ENCODE data around the gene NR1I3.
A peak's percentile ranks its signal among the peaks of the same experiment; 100 is the strongest.

NR1I3 gene

GRCh38 chr1:161238039-161238473 is at the start of gene NR1I3:
TSS of gene NR1I3 (minus strand) at chr1:161238203. CDS start at chr1:161236565, 1,638 bp downstream.
- Mint-ChIP-seq H3K4me1 (ENCODE audit: low read depth) (no peaks in the 10 kb centered on the region), H3K27me3 (no peaks in the 10 kb centered on the region), H3K4me3 (no peak within 1 kb of the TSS), H3K36me3 (ENCODE audit: low read depth) (no peaks in the 10 kb centered on the region), H3K9me3 (no peaks in the 10 kb centered on the region), H3K27ac (no peak within 1 kb of the TSS)

- no peak overlapping the region for H3K27ac Mint-ChIP-seq
- H3K9me3 Mint-ChIP-seq = no peaks in the 10 kb centered on the region
- no peaks in the 10 kb centered on the region for H3K4me1 Mint-ChIP-seq (ENCODE audit: low read depth)
- H3K27me3 Mint-ChIP-seq = peaks cover 5% of the 10 kb centered on the region
- H3K4me3 Mint-ChIP-seq = no peak overlapping the region
- no peaks in the 10 kb centered on the region for H3K36me3 Mint-ChIP-seq (ENCODE audit: low read depth)
Observed at GRCh38 chr1:161287482-161288054, 49.6 kb upstream of the NR1I3 start.

- Mint-ChIP-seq H3K4me3 (no peak overlapping the region), H3K36me3 (ENCODE audit: low read depth) (no peaks in the 10 kb centered on the region), H3K9me3 (no peaks in the 10 kb centered on the region), H3K27me3 (peaks cover 6% of the 10 kb centered on the region), H3K4me1 (ENCODE audit: low read depth) (no peaks in the 10 kb centered on the region), H3K27ac (no peak overlapping the region)
Observed at GRCh38 chr1:161285521-161285920, 47.5 kb upstream of the NR1I3 start.

GRCh38 chr1:161285113-161285512 is 47.1 kb upstream of the NR1I3 start:
- H3K9me3 Mint-ChIP-seq = no peaks in the 10 kb centered on the region
- H3K27ac Mint-ChIP-seq = no peak overlapping the region
- no peaks in the 10 kb centered on the region for H3K36me3 Mint-ChIP-seq (ENCODE audit: low read depth)
- no peak overlapping the region for H3K4me3 Mint-ChIP-seq
- H3K27me3 Mint-ChIP-seq = peaks cover 6% of the 10 kb centered on the region
- H3K4me1 Mint-ChIP-seq (ENCODE audit: low read depth) = no peaks in the 10 kb centered on the region

- no peaks in the 10 kb centered on the region for H3K4me1 Mint-ChIP-seq (ENCODE audit: low read depth)
Observed at GRCh38 chr1:161282991-161283390, 45.0 kb upstream of the NR1I3 start.

GRCh38 chr1:161274874-161275273 is 36.9 kb upstream of the NR1I3 start:
- Mint-ChIP-seq H3K9me3 (no peaks in the 10 kb centered on the region), H3K36me3 (ENCODE audit: low read depth) (no peaks in the 10 kb centered on the region), H3K27ac (no peak overlapping the region), H3K4me3 (no peak overlapping the region), H3K27me3 (peaks cover 22% of the 10 kb centered on the region), H3K4me1 (ENCODE audit: low read depth) (no peaks in the 10 kb centered on the region)

More at GRCh38 chr1:161282991-161283390, 45.0 kb upstream of the NR1I3 start:
- peaks cover 10% of the 10 kb centered on the region for H3K27me3 Mint-ChIP-seq
- H3K4me3 Mint-ChIP-seq = no peak overlapping the region
- H3K27ac Mint-ChIP-seq = no peak overlapping the region
- H3K9me3 Mint-ChIP-seq = no peaks in the 10 kb centered on the region
- H3K36me3 Mint-ChIP-seq (ENCODE audit: low read depth) = no peaks in the 10 kb centered on the region

GRCh38 chr1:161273402-161273801 is 35.4 kb upstream of the NR1I3 start:
- Mint-ChIP-seq H3K27me3 (peaks cover 20% of the 10 kb centered on the region), H3K4me3 (no peak overlapping the region), H3K9me3 (no peaks in the 10 kb centered on the region), H3K4me1 (ENCODE audit: low read depth) (no peaks in the 10 kb centered on the region), H3K36me3 (ENCODE audit: low read depth) (no peaks in the 10 kb centered on the region), H3K27ac (no peak overlapping the region)

- Mint-ChIP-seq H3K36me3 (ENCODE audit: low read depth) (no peaks in the 10 kb centered on the region), H3K4me3 (no peak overlapping the region), H3K27me3 (peaks cover 23% of the 10 kb centered on the region), H3K9me3 (no peaks in the 10 kb centered on the region), H3K4me1 (ENCODE audit: low read depth) (no peaks in the 10 kb centered on the region), H3K27ac (no peak overlapping the region)
Observed at GRCh38 chr1:161267321-161267720, 29.3 kb upstream of the NR1I3 start.

- Mint-ChIP-seq H3K4me1 (ENCODE audit: low read depth) (no peaks in the 10 kb centered on the region), H3K36me3 (ENCODE audit: low read depth) (no peaks in the 10 kb centered on the region), H3K9me3 (no peaks in the 10 kb centered on the region), H3K27me3 (peaks cover 26% of the 10 kb centered on the region), H3K4me3 (no peak overlapping the region), H3K27ac (no peak overlapping the region)
Observed at GRCh38 chr1:161266836-161267235, 28.8 kb upstream of the NR1I3 start.

GRCh38 chr1:161266202-161266601 is 28.2 kb upstream of the NR1I3 start:
- H3K4me3 Mint-ChIP-seq = no peak overlapping the region
- no peaks in the 10 kb centered on the region for H3K36me3 Mint-ChIP-seq (ENCODE audit: low read depth)
- no peaks in the 10 kb centered on the region for H3K4me1 Mint-ChIP-seq (ENCODE audit: low read depth)
- no peaks in the 10 kb centered on the region for H3K9me3 Mint-ChIP-seq
- H3K27me3 Mint-ChIP-seq = peaks cover 29% of the 10 kb centered on the region
- no peak overlapping the region for H3K27ac Mint-ChIP-seq

GRCh38 chr1:161265305-161265704 is 27.3 kb upstream of the NR1I3 start:
- Mint-ChIP-seq H3K4me1 (ENCODE audit: low read depth) (no peaks in the 10 kb centered on the region), H3K27me3 (peaks cover 36% of the 10 kb centered on the region), H3K9me3 (no peaks in the 10 kb centered on the region), H3K27ac (no peak overlapping the region), H3K36me3 (ENCODE audit: low read depth) (no peaks in the 10 kb centered on the region), H3K4me3 (no peak overlapping the region)

GRCh38 chr1:161261261-161262235 is 23.5 kb upstream of the NR1I3 start:
- peaks cover 17% of the 10 kb centered on the region for H3K36me3 Mint-ChIP-seq (ENCODE audit: low read depth)
- H3K9me3 Mint-ChIP-seq = peaks cover 9% of the 10 kb centered on the region
- H3K4me3 Mint-ChIP-seq = no peak overlapping the region
- no peak overlapping the region for H3K27ac Mint-ChIP-seq
- H3K4me1 Mint-ChIP-seq (ENCODE audit: low read depth) = peaks cover 7% of the 10 kb centered on the region
- H3K27me3 Mint-ChIP-seq = peaks cover 68% of the 10 kb centered on the region

- H3K27ac Mint-ChIP-seq = no peak overlapping the region
- H3K27me3 Mint-ChIP-seq = peaks cover 70% of the 10 kb centered on the region
- H3K36me3 Mint-ChIP-seq (ENCODE audit: low read depth) = peaks cover 22% of the 10 kb centered on the region
- no peak overlapping the region for H3K4me3 Mint-ChIP-seq
- peaks cover 13% of the 10 kb centered on the region for H3K9me3 Mint-ChIP-seq
- H3K4me1 Mint-ChIP-seq (ENCODE audit: low read depth) = peaks cover 7% of the 10 kb centered on the region
Observed at GRCh38 chr1:161260376-161261260, 22.6 kb upstream of the NR1I3 start.

GRCh38 chr1:161259765-161260164 is 21.8 kb upstream of the NR1I3 start:
- H3K4me3 Mint-ChIP-seq = no peak overlapping the region
- peaks cover 7% of the 10 kb centered on the region for H3K4me1 Mint-ChIP-seq (ENCODE audit: low read depth)
- peaks cover 22% of the 10 kb centered on the region for H3K36me3 Mint-ChIP-seq (ENCODE audit: low read depth)
- H3K9me3 Mint-ChIP-seq = peaks cover 13% of the 10 kb centered on the region
- peaks cover 71% of the 10 kb centered on the region for H3K27me3 Mint-ChIP-seq
- H3K27ac Mint-ChIP-seq = no peak overlapping the region

GRCh38 chr1:161259345-161259702 is 21.3 kb upstream of the NR1I3 start:
- H3K9me3 Mint-ChIP-seq = peaks cover 13% of the 10 kb centered on the region
- peaks cover 7% of the 10 kb centered on the region for H3K4me1 Mint-ChIP-seq (ENCODE audit: low read depth)
- H3K27me3 Mint-ChIP-seq = peaks cover 68% of the 10 kb centered on the region
- no peak overlapping the region for H3K27ac Mint-ChIP-seq
- H3K36me3 Mint-ChIP-seq (ENCODE audit: low read depth) = peaks cover 22% of the 10 kb centered on the region
- peak overlapping the region; percentile 60 for H3K4me3 Mint-ChIP-seq
